ENCODE data around the gene LRP8.

The LRP8 gene

DNA sequence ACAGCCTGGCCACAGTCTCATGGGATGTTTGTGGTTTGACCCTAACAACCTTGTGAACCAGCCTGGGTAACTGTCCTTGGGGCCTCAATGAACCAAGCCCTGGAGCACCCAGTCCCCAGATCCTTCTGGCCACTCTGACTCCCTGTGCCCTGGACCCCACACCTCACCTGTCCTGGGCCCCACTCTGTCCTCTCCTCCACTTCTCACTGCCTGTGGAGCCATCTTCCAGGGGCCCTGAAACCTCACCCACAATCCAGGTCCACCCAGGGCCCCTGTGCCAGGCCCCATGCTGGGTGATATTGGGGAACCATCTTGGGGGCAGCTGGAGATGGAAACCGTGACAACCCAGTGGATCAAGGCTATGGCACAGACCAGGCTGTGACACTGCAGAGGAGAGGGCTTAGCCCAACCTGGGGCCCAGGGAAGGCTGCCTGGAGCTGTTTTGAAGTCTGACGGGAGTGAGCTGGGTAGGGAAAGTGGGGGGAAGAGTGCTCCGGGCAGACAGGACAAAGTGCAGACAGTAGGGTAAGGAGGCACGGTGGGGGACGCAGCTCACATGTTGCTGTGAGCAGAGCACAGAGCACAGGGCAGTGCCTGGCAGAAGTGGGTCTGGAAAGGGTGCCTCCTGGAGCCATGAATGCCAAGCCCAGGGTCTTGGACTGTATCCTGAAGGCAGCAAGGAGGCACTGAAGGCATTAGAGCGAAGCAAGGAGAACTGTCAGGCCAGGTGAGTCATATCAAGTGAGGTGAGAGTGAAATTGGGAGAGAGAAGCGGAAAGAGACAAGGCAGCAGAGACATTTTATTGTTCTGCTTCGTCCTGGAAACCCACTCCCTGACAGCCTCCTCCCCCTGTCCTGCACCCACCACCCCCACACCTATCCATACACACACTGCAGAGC, 12.1 kb upstream of the LRP8 start:
- DNase-seq, result no peak

GRCh38 chr1:53338423-53338822, 10.6 kb upstream of the LRP8 start:
- DNase-seq, result no peak

DNA sequence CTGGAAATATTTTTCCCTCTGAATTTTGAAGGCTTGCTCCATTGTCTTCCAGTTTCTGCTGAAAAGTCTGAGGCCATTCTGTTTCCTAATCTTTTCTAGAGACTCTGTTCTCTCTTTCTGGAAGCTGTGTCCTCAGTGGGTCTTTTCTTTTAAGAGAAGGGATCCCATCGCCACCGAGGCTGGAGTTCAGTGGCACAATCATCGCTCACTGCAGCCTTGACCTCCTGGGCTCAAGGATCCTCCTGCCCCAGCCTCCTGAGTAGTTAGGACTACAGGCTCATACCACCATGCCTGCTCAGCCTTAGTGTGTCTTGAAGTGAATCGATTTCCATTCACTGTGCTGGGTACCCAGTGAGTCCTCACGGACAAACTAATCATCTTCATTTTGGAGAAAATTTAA, 9.6 kb upstream of the LRP8 start:
- no peak for DNase-seq

DNA sequence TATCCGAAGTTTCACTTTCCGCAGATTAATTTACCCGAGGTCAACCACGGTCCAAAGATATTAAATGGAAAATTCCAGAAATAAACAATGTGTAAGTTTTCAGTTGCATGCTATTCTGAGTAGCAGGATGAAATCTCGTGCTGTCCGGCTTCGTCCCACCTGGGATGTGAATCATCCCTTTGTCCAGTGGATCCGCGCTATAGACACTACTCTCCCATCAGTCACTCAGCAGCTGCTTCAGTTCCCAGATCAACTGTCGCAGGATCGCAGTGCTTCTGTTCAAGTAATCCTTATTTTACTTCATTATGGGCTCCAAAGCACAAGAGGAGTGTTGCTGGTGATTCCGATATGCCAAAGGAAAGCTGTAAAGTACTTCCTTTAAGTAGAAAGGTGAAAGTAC, 8.3 kb upstream of the LRP8 start:
- no peak for DNase-seq

DNA sequence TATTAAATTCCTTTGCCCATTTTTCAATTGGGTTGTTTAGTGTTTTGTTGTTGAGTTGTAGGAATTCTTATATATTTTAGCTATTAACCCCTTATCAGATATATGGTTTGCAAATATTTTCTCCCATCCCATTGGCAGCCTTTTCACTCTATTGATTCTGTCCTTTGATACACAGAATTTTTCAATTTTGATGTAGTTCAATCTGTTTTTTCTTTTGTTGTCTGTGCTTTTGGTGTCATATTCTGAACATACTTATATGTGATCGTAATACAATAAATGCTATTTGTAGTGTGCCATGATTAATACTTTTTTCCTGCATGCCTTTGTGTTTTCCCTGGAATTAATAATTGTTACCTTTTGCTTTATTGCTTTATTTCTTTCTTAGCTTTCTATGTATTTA, 7.8 kb upstream of the LRP8 start:
- no peak for DNase-seq

GRCh38 chr1:53334781-53335180, 6.9 kb upstream of the LRP8 start:
- DNase-seq, result no peak

- no peak for DNase-seq
These were observed 6.4 kb upstream of the LRP8 start for GRCh38 chr1:53334312-53334711.

- DNase-seq, result no peak
These were observed 5.0 kb upstream of the LRP8 start for GRCh38 chr1:53332833-53333232.

DNA sequence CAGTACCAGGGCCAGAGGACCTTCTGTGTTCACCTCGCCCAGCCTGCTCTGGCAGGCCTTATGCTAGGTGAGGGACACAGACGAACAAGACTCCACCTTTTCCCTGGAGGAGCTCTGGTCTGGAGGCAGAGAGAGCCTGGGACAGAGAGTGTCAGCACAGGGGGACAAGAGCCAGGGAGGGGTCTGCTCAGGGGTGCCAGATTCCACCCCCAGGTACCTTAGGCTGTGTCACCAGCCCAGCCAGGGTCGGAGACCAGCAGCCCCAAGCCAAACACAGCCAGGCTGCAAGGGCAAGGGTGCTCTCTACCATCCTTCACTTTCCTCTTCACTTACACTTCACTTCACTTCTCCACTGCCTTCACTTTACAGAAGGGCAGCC, 4.3 kb upstream of the LRP8 start:
- DNase-seq, result no peak

- DNase-seq, result no peak
These were observed 3.7 kb upstream of the LRP8 start for GRCh38 chr1:53331446-53332185.

- DNase-seq, result no peak
These were observed 2.9 kb upstream of the LRP8 start for GRCh38 chr1:53330819-53331218.

DNA sequence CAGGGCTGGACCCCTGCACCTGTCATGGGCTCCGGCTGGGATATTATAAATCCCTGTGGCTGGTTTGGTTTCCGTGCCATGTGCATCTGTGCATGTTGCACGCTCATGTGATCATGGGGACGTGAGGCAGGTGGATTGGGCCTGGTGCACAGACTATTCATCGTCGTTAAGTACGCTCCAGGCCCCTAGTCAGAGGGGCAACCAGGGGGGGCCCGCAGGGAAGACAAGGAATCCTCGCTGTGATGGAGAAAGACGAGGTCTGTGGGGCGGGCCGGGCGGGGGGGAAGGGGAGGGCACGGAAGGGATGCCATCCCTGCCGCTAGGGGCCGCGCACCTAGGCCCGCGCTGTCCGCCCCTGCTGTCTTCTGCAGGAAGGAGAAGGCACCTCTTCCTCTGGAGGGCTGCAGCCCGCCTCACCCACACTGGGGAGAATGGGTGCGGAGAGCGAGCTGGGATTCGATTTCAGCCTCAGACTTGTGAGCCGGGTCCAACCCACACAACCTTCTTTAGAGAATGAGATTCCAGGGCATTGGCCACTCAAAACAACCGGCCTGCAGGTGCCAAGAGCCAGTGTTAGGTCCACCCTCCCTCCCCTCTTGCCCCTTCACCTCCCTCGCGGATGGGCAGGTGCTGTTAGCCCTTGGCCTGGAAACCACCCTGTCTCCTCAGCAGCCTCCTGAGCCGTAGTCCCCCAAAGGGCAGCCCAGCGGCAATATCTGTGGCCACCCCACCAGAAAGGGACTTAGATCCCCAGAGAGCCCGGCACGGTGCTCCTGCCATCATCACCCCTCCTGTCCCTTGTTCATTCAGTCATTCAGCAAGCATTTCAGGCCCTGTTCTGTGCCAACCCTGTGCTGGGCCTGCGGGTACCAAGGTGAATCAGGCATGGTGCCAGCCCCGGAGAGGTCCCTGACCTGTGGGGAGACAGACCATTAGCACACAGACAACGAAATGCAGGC, 950 bp upstream of the LRP8 start:
- no peak for DNase-seq

GRCh38 chr1:53327182-53327913, 522 bp downstream of the LRP8 start:
- DNase-seq, result no peak

DNA sequence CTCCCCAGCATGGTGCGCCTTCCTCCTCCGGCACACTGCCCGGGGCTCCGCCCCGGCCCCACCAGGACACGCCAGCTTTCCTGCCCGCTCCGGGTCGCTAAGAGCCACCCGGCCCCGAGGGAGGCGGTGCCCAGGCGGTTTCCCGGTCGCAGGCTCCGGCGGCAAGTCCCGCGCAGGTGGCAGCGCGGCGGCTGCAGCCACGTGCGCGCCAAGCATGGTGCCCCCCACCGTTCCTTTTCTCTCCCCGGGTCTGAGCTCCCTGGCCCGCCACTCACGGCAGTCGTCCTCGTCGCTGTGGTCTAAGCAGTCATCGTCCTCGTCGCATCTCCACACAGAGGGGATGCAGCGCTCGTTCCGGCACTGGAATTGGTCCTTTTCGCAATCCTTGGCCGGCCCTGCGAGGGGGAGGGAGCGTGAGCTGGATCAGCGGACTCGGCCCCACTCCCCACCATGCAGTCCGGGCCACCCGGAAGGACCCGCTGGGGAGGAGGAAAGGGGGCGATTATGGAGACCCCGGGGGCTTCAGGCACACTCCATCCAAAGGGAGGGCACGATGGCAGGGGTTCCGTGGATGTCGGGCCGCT, 1.2 kb downstream of the LRP8 start:
- DNase-seq, result no peak

DNA sequence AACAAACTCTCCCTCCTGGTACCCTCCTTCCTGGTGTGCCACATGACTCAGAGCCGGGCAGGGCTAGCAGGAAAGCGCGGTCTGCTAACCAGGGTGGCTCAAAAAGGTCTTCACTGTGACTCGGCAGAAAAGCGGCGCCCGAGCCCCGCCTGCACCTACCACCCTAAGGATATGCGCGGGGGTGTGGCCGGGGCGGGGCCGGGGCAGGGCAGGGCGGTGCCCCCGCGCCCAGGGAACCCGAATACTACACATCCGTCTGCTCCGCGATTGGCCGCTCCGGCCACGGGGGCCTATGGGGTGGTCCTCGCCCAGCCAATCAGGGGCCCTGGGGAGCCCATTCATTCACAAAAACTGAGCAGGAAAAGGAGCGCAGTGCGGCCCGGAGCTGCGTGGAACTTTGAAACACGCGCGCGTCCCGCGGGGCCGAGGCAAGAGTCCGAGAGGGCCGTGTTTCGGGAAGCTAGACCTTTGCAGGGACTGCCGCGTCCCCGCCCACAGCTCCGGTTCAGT, 1.7 kb downstream of the LRP8 start:
- DNase-seq, result peak; percentile 38

GRCh38 chr1:53325326-53326087, 2.4 kb downstream of the LRP8 start:
- no peak for DNase-seq

- no peak for DNase-seq
These were observed 3.1 kb downstream of the LRP8 start for GRCh38 chr1:53324728-53325297.

- DNase-seq, result no peak
These were observed 3.5 kb downstream of the LRP8 start for GRCh38 chr1:53324321-53324720.

GRCh38 chr1:53323316-53323715, 4.6 kb downstream of the LRP8 start:
- DNase-seq, result no peak

DNA sequence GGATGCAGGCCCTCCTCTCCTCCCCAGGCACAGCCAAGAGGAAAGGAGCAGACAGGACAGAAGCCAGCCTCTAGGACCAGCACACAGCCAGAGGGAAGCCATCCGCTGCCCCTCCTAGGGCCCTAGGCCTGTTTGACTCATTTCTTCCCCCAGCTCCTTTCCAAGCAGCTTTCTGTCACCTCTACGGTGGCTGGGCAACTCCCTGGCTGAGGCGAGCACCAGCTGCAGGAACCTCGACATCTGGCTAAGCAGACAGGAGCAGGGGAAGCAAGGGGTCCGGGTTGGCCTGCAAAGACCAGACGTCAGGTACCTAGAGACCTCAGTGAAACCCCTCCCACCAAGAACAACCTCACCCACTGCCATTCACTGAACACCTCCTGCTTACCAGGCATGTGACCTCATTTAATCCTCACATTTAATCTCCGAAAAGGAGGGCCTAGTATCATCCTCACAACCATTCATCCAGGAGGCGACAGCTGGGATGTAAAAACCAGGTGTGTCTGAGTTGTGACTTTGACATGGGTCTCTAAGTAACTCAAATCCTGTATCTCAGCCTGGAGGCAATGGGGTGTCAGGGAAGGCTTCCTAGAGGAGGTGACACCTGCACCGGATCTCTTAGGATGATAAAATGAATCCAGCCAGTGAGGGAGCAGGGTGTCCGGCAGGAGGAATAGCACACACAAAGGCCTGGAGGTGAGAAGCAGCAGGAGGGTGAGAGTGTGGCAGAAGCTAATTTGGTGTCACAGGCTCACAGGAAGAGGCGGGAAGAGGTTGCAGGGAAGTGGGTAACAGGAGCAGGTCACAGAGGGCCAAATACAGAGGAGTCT, 5.9 kb downstream of the LRP8 start:
- DNase-seq, result no peak
